Measurements from ENCODE around the gene ZNF80.
"Not testable (repeated sequence)": the region's sequence is repeated elsewhere in the genome, so short reads cannot be mapped to it uniquely, and the experiment has no call there.

ZNF80 gene

DNA sequence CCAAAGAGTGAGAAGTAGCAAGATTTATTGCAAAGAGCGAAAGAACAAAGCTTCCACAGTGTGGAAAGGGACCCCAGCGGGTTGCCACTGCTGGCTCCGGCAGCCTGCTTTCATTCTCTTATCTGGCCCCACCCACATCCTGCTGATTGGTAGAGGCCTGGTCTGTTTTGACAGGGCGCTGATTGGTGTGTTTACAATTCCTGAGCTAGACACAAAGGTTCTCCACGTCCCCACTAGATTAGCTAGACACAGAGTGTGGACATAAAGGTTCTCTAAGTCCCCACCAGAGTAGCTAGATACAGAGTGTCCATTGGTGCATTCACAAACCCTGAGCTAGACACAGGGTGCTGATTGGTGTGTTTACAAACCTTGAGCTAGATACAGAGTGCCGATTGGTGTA is at the start of gene ZNF80:
ZNF80 (minus strand) TSS at position 101 of the 400 bp plus-strand sequence. CDS start 504 bp downstream, outside the sequence.
- DNase-seq = not testable (repeated sequence)

DNA sequence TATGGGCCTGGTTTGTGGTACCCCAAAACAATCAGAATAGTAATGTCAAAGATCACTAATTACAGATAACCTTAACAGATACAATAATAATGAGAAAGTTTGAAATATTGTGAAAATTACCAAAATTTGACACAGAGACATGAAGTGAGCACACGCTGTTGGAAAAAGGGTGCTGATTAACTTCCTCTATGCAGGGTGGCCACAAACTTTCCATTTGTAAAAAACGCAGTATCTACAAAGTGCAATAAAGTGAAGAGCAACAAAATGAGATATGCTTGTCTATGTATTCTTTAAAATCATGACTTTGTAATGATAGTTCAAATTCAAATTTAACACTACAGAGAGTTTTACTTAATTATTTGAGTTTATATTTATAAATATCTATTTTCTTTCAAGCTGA is 48.9 kb upstream of the ZNF80 start:
- DNase-seq = no peak

DNA sequence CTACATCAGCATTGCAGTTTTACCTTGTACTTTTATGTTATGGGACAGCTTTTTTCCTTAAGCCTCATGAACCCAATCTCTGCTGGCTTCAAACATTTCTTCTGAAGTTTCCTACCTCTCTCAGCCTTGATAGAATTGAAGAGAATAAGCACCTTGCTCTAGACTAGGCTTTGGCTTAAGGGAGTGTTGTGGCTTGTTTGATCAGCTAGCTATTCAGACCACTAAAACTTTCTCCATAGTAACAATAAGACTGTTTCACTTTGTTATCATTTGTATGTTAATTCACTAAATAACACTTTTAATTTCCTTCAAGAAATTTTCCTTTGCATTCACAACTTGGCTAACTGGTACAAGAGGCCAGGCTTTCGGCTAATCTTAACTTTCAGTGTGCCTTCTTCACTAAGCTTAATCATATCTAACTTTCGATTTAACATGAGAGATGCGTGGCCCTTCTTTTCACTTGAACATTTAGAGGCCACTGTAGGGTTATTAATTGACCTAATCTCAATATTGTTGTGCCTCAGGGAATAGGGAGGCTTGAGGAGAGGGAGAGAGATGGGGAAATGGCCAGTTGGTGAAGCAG is 48.4 kb upstream of the ZNF80 start:
- no peak for DNase-seq

GRCh38 chr3:114284644-114285043 is 47.3 kb upstream of the ZNF80 start:
- DNase-seq = no peak

DNA sequence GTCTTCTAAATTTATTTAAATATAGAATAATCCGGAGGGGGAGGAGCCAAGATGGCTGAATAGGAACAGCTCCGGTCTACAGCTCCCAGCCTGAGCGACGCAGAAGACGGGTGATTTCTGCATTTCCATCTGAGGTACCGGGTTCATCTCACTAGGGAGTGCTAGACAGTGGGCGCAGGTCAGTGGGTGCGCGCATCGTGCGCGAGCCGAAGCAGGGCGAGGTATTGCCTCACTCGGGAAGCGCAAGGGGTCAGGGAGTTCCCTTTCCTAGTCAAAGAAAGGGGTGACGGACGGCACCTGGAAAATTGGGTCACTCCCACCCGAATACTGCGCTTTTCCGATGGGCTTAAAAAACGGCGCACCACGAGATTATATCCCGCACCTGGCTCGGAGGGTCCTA is 39.5 kb upstream of the ZNF80 start:
- DNase-seq = not testable (repeated sequence)

GRCh38 chr3:114274929-114275328 is 37.6 kb upstream of the ZNF80 start:
- DNase-seq = no peak

DNA sequence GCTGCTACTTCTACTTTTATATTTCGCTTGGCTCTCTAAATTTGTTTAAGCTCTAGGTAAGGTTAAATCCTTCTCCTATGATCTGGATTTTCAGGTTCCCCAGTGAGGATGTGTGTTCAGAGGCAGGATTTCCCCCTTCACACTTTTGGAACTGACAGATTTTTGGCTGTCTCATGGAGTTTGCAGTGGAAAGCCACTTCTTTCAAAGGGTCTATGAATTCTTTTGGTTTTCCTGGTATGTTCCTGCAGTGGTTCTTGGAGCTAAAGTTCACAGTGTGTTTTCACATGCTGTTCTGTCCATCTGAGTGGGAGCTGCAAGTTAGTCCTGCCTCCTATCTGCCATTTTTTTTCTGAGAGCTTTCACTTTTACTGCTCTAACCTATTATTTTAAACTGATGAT is 34.9 kb upstream of the ZNF80 start:
- no peak for DNase-seq

GRCh38 chr3:114270019-114270418 is 32.6 kb upstream of the ZNF80 start:
- DNase-seq = no peak

- no peak for DNase-seq
These were observed 22.8 kb upstream of the ZNF80 start for GRCh38 chr3:114260152-114260551.

DNA sequence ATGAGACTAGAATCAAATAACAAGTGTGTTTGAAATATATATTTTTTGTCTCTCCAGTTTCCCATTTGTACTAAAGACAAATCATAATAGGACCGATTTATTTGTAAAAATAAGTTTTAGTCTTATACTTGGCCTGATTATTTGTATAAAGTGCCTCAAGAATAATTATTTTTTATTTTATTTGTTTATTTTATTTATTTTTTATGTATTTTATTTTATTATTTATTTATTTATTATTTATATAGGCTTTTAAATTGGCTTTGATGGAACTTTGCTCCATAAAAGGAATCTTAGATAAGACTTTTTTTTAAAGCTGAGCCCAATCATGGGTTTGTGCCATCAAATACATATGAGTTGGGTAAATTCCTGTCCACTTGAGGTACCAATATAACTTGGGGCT is 22.2 kb upstream of the ZNF80 start:
- no peak for DNase-seq

GRCh38 chr3:114253505-114253904 is 16.1 kb upstream of the ZNF80 start:
- no peak for DNase-seq

GRCh38 chr3:114252954-114253353 is 15.6 kb upstream of the ZNF80 start:
- DNase-seq = no peak

- no peak for DNase-seq
These were observed 5.6 kb upstream of the ZNF80 start for GRCh38 chr3:114242947-114243346.

DNA sequence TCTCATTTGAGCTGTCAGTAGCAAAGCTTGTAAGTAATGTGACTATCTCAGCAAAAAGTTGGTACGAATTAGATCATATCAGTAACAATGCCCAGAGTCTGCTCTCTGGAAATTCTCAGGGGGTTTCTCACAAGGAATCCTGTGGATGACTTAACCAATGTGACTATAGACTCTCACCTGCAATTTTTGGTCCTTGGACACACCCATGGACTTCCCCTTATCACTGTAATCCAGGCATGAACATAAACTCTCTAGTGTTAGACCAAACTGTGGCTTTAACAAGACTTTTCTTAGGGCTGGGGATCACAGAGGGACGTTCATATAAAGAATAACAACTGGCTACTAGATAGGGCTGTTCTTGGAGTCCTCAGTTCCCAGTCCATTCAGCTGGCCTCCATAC is 3.9 kb upstream of the ZNF80 start:
- DNase-seq = no peak

DNA sequence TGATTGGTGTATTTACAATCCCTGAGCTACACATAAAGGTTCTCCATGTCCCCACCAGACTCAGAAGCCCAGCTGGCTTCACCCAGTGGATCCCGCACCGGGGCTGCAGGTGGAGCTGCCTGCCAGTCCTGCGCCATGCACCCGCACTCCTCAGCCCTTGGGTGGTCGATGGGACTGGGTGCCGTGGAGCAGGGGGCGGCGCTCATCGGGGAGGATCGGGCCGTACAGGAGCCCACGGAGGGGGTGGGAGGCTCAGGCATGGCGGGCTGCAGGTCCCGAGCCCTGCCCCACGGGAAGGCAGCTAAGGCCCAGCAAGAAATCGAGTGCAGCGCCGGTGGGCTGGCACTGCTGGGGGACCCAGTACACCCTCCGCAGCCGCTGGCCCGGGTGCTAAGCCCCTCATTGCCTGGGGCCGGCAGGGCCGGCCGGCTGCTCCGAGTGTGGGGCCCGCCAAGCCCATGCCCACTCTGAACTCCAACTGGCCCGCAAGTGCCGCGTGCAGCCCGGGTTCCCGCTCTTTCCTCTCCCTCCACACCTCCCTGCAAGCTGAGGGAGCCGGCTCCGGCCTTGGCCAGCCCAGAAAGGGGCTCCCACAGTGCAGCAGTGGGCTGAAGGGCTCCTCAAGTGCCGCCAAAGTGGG is 888 bp upstream of the ZNF80 start:
- not testable (repeated sequence) for DNase-seq

- DNase-seq = no peak
These were observed 1.9 kb downstream of the ZNF80 start for GRCh38 chr3:114235431-114235830.

- DNase-seq = no peak
These were observed 2.6 kb downstream of the ZNF80 start for GRCh38 chr3:114234745-114235144.

- no peak for DNase-seq
These were observed 5.8 kb downstream of the ZNF80 start for GRCh38 chr3:114231616-114232015.

DNA sequence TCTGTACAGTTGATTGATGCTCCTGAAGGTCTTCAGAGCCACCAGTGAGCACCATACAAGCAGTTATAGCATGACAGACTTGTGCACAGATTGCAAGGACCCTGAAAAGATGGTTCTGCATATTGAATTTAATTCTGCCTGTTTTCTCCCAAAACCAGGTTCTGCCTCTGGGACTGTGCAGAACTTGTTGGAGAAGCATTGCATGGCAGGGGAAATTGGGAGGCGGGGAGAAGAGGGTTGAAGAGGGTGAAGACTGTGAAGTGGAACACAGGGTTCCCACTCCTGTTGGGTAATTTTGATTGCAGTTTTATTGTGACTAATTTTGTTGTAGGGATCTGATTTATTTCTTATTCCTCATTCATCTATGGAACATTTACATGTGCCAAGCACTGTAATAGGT is 10.3 kb downstream of the ZNF80 start:
- no peak for DNase-seq

- no peak for DNase-seq
These were observed 11.1 kb downstream of the ZNF80 start for GRCh38 chr3:114226313-114226712.

- no peak for DNase-seq
These were observed 14.2 kb downstream of the ZNF80 start for GRCh38 chr3:114223143-114223542.

DNA sequence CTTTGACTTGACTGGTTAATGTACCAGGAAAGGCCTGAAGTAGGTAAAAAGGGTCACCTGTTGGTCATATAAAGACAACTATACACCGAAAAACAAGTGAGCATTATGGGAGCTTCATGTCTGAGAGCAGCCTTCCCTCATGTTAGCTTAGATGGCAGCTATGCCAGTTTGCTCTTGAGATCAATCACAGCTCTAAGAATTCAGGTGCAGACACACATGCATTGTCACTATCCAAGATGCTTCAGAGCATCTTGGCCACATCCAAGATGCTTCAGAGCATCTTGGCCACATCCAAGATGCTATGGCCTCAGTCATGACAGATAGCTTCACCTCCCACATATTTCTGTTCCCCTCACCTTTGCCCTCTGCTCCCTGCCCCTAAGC is 15.5 kb downstream of the ZNF80 start:
- DNase-seq = no peak

- no peak for DNase-seq
These were observed 16.1 kb downstream of the ZNF80 start for GRCh38 chr3:114221165-114221880.

- no peak for DNase-seq
These were observed 17.6 kb downstream of the ZNF80 start for GRCh38 chr3:114219741-114220140.
